GM21526 (cell line): ENCODE data around the gene JAZF1.
A peak's percentile ranks its signal among the peaks of the same experiment; 100 is the strongest.

Experiments used
- ATAC-seq: cut with Tn5 transposase; IDR thresholded peaks from one replicate; pipeline ENCODE4 v1.9.1; 2021; ENCODE audit warnings: moderate library complexity; ENCODE audit not compliant: unreplicated experiment, low FRiP score

JAZF1 gene

DNA sequence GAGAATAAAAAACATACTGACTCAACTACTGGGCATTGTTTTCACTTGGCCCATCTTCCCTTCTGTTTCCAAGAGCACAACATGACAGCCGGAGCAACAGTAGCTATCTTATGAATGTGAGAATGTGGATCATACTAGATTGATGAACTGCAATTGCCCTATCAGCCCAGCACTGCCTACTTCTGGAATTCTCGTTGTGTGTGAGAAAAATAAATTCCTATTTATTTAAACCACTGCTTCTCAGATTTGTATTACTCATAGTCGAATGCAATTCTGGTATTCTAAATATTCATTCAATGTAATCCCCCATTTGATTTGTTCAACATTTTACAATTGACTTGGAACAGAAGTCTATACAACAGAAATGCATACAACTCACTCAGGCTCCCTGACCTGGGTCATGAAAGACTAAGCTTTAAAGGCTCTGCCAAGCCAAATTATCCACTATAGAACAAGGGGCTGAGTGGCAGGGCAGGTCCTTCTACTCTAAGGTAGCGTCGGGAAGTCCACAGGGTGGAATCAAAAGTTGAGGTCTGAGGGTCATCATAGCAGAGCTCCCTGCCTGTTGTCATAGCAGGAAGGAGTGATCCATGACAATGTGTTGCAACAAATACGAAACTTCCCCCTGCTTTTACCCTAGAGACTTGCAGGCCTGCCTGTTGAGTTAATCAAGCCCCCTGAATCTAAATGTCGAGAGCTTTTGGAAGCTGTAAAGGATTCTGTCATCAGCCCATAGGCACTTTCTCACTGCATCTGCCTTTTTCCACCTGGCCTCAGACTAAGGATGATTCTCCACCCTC, 12.4 kb upstream of the JAZF1 start:
- no peak for ATAC-seq

DNA sequence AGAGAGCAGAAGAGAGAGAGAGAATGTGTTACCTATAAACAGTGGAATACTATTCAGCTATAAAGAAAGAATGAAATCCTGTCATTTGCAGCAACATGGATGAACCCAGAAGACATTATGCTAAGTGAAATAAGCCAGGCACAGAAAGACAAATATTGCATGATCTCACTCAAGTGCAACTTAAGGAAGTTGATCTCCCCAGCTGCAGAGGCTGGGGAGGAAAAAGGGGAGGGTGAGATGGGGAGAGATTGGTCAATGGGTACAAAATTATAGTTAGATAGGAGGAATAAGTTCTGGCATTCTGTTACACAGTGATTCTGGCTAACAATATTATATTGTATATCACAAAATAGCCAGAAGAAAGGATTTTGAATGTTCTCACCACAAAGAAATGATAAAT, 11.2 kb upstream of the JAZF1 start:
- ATAC-seq = no peak

DNA sequence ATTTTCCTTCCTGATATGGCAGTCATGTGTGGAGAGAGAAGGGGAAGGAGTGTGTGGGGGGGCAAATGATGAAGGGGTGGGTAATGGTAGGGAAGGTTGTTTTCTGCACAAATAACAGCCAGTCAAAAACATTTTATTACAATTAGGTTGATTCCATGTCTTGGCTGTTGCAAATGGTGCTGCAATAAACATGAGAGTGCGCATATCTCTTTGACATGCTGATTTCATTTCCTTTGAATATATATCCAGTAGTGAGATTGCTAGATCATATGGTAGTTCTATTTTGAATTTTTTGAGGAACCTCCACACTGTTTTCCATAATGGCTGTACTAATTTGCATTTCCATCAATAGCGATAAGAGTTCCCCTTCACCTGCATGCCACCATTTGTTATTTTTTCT, 10.6 kb upstream of the JAZF1 start:
- ATAC-seq = no peak

DNA sequence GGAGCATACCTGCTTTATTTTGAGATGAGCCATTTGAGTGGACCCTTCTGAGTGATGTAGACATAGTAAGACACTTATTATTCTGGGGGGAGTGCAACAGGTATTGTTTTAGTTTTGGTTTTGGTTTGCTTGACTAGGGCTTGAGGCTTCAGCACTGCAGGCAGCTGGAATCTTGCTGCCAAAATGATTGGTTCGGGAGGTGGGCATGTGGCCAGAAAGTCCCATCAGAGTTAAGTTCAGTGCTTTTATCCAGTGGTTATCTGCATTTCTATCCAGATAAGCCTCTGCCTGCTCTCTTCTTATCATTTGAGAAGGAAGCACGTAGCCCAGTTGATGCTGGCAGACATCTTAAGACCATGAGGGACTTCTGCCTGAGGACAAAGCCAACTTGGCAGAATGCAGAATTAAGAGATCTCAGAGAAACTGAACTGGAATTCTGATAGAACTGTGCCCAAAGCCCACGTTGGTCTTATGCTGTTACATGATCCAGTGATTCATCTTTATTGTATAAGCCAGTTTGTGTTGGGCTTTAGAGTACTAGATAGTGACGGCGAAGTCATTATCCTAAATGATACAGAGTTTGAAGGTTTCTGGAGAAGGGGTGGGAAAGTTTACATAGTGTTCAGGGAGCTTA, 9.6 kb upstream of the JAZF1 start:
- ATAC-seq = no peak

DNA sequence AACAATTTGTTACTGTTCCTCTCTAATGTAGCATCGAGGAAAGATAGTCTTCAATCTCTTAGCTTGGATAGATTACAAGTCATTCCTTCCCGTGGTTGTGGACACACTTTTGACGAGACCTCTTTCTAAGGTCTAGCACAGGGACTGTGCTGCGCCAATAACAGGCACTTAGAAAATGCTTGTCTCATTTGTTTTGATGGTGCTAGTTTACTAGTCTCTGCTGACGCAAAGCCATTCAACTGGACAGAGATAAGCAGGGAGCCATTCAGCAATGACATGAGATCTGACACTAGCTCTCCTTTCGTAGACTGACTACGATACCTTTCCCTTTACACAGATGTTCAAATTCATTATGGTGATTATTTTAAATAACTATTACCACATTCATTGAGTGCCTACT, 6.4 kb upstream of the JAZF1 start:
- no peak for ATAC-seq

DNA sequence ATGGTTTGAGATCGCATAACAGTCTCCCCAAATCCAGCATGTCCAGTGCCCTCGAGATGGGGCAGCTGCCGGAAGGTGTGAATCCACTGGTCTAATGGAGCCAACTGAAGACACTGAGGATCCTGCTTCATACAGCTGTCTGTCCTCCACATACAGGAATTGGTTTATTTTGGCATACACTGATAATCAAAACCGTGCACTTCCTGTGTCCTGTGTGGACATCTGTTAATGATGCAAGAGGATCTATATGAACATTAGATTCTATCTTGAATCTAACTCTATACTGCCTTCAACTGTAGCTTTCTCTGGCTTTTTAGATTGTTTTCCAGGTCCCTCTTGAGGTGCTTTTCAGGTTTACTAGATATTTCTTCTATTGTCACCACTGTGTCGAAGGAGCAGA, 3.0 kb upstream of the JAZF1 start:
- ATAC-seq = no peak

DNA sequence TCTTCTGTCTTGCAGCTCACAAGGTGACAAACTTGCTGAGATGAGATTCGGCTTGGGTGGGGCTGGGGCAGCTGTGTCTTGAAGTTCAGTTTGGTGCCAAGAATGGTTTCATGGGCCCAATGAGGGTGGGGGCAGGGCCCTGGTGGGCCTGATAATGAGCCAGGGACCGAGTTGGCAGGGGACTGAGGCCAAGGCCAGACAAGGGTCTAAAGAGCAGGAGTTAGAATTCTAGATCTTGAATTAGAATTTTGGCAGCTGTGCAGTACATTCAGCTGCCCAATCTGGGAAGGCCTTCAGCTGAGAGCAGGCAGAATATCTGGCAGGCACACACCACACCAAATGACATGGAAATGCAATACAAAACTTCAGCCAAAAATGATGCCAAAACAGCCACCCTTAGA, 1.5 kb upstream of the JAZF1 start:
- no peak for ATAC-seq

GRCh38 chr7:28181416-28181815, 821 bp upstream of the JAZF1 start:
- ATAC-seq = no peak

- ATAC-seq = peak; percentile 20
These were observed 598 bp downstream of the JAZF1 start for GRCh38 chr7:28180031-28180363.

- ATAC-seq = peak; percentile 68
These were observed 1.2 kb downstream of the JAZF1 start for GRCh38 chr7:28179120-28180030.

DNA sequence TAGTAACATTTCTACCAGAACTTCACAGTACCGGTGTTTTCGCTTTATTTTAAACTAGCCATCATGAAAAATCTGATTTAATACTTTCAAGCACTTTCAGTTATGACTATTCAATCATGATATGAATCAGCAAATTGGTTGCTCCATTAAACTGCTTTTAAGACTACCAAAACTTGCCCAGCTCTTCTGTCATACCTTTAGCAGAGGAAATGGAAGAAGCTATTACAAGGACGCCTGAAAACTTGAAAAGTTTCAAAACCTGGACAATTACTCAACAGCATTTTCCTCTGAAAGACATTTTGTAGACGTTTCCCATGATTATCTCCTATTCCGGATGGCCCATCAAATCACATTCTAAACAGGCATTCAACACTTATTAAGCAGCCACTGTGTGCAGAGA, 2.0 kb downstream of the JAZF1 start:
- ATAC-seq = no peak

GRCh38 chr7:28177836-28178235, 2.8 kb downstream of the JAZF1 start:
- no peak for ATAC-seq

DNA sequence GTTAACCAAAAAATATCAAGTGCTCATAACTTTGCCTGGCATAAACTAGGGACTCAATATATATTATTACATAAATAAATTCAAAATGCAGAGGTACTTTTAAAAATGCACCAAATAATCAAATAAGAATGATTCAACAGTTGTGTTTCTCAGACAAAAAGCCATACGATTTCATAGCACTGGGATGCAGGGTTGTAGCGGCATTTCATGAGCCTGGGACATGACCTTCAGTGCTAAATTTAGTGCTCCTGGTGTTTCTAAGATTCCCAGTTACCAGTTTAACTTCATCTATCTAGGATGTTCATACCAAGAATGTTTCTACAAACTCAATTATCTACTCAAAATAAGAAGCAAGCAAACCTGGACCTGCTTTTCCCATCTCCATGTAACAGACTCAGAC, 4.0 kb downstream of the JAZF1 start:
- no peak for ATAC-seq

GRCh38 chr7:28176174-28176573, 4.4 kb downstream of the JAZF1 start:
- no peak for ATAC-seq

- ATAC-seq = no peak
These were observed 5.5 kb downstream of the JAZF1 start for GRCh38 chr7:28174901-28175661.

DNA sequence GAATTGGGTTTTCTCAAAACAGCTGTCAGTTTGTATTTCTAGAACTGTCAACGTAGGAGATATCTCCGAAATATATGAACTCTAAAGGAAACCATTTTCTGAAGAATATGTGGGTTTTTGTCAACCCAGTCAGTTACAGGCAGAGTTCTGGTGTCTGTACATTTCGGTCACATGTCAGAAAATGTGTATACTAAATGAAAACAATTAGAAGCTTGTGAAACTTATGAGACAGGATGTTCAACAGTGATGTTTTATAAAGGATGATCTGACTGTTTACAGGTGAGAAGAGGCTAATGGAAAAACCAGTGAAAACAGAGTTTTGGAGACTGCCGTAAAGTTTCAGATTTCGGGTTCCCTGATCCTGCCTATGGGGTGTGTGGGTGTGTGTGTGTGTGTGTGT, 6.2 kb downstream of the JAZF1 start:
- no peak for ATAC-seq

- no peak for ATAC-seq
These were observed 7.1 kb downstream of the JAZF1 start for GRCh38 chr7:28173531-28173930.

GRCh38 chr7:28172958-28173357, 7.6 kb downstream of the JAZF1 start:
- ATAC-seq = no peak

- no peak for ATAC-seq
These were observed 9.9 kb downstream of the JAZF1 start for GRCh38 chr7:28170701-28171100.

DNA sequence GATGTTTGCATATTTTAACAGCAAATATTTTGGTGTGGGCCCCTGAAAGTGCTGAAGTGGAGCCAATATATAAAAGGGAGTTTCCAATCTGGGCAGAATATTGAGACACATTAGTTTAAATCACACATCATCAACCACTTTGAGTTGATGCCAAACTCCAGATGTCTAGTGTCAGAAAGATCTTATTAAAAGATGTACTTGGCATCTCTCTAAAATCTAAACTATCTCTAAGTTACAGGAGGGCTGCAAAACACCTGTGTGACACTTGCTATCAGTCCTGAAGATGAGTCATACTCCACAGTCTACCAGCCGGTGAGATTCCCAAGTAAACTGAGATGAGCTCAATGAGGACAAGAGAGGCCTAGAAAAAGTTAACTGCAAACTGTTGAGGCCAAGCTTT, 11.4 kb downstream of the JAZF1 start:
- no peak for ATAC-seq
